SJCRH30 (cell line): ENCODE data around the gene PSD2. TPM values are rescaled to one million over a fixed set of nuclear protein-coding genes. Genes with fewer than 3 reads are reported as not detected.

ENCODE experiments used
- DNase-seq, 2 experiments: peaks; one replicate each; pipeline ENCODE4 v3.0.0-alpha.2; 2015 to 2020
- H3K27ac ChIP-seq: fragments of 250-450 bp; sonication (Bioruptor Pico); 2 replicates; pipeline ENCODE4 v1.5.1; 2020; ENCODE audit warnings: mild to moderate bottlenecking, moderate library complexity
- H3K27me3 ChIP-seq: fragments of 250-450 bp; sonication (Bioruptor Pico); 2 replicates; pipeline ENCODE4 v1.5.1; 2020; ENCODE audit warnings: mild to moderate bottlenecking, moderate library complexity
- H3K36me3 ChIP-seq: fragments of 250-450 bp; sonication (Bioruptor Pico); 2 replicates; pipeline ENCODE4 v1.5.1; 2020; ENCODE audit warnings: mild to moderate bottlenecking, moderate library complexity
- H3K4me1 ChIP-seq: fragments of 250-450 bp; sonication (Bioruptor Pico); 2 replicates; pipeline ENCODE4 v1.5.1; 2020; ENCODE audit warnings: mild to moderate bottlenecking, moderate library complexity
- H3K4me3 ChIP-seq: fragments of 250-450 bp; sonication (Bioruptor Pico); 2 replicates; pipeline ENCODE4 v1.5.1; 2020; ENCODE audit warnings: mild to moderate bottlenecking, moderate library complexity
- H3K9me3 ChIP-seq: fragments of 250-450 bp; sonication (Bioruptor Pico); replicated peaks from 2 replicates; pipeline ENCODE4 v1.5.1; 2020; ENCODE audit warnings: mild to moderate bottlenecking, moderate library complexity
- total RNA-seq: library from RNA; depleted of rRNA; stranded (reverse); fragments of >200 nt; shearing (Covaris generic); gene quantifications from 2 replicates; pipeline ENCODE4 v1.2.3, GENCODE V29; 2014

PSD2 gene
- total RNA-seq, 1 experiment from 2014 or later: not detected

- no peak for DNase-seq
- H3K4me1 ChIP-seq: no peaks in the 10 kb centered on the region
- no peak overlapping the region for H3K27ac ChIP-seq
- H3K36me3 ChIP-seq: no peaks in the 10 kb centered on the region
- H3K9me3 ChIP-seq: no peaks in the 10 kb centered on the region
- peaks cover 14% of the 10 kb centered on the region; the same call in 1 of the 2 replicates for H3K27me3 ChIP-seq
- H3K4me3 ChIP-seq: no peak overlapping the region
Measured at GRCh38 chr5:139852696-139853095, 57.1 kb downstream of the PSD2 start.

GRCh38 chr5:139854029-139854605 is 58.5 kb downstream of the PSD2 start:
- no peaks in the 10 kb centered on the region for H3K4me1 ChIP-seq
- DNase-seq: no peak
- H3K4me3 ChIP-seq: no peak overlapping the region
- no peaks in the 10 kb centered on the region for H3K9me3 ChIP-seq
- no peaks in the 10 kb centered on the region for H3K36me3 ChIP-seq
- no peak overlapping the region for H3K27ac ChIP-seq
- H3K27me3 ChIP-seq: peaks cover 14% of the 10 kb centered on the region; the same call in 1 of the 2 replicates

- Histone ChIP-seq H3K4me1 (no peaks in the 10 kb centered on the region), H3K9me3 (no peaks in the 10 kb centered on the region), H3K27me3 (peaks cover 14% of the 10 kb centered on the region; the same call in 1 of the 2 replicates), H3K27ac (no peak overlapping the region), H3K4me3 (no peak overlapping the region), H3K36me3 (no peaks in the 10 kb centered on the region)
- DNase-seq: no peak
Measured at GRCh38 chr5:139854953-139855352, 59.3 kb downstream of the PSD2 start.

GRCh38 chr5:139855451-139855850 is 59.8 kb downstream of the PSD2 start:
- no peaks in the 10 kb centered on the region for H3K9me3 ChIP-seq
- H3K27ac ChIP-seq: no peak overlapping the region
- DNase-seq: no peak
- H3K36me3 ChIP-seq: no peaks in the 10 kb centered on the region
- no peak overlapping the region for H3K4me3 ChIP-seq
- H3K27me3 ChIP-seq: peaks cover 14% of the 10 kb centered on the region; the same call in 1 of the 2 replicates
- H3K4me1 ChIP-seq: no peaks in the 10 kb centered on the region

GRCh38 chr5:139855946-139856540 is 60.4 kb downstream of the PSD2 start:
- no peak for DNase-seq
- H3K9me3 ChIP-seq: no peaks in the 10 kb centered on the region
- no peaks in the 10 kb centered on the region for H3K36me3 ChIP-seq

GRCh38 chr5:139856714-139857113 is 61.1 kb downstream of the PSD2 start:
- DNase-seq: peak in 1 of 2 experiments; percentile 36

More at GRCh38 chr5:139855946-139856540, 60.4 kb downstream of the PSD2 start:
- no peak overlapping the region for H3K27ac ChIP-seq
- peaks cover 14% of the 10 kb centered on the region; the same call in 1 of the 2 replicates for H3K27me3 ChIP-seq
- H3K4me1 ChIP-seq: no peaks in the 10 kb centered on the region
- no peak overlapping the region for H3K4me3 ChIP-seq

GRCh38 chr5:139859013-139859412 is 63.4 kb downstream of the PSD2 start:
- H3K36me3 ChIP-seq: no peaks in the 10 kb centered on the region
- peaks cover 14% of the 10 kb centered on the region; the same call in 1 of the 2 replicates for H3K27me3 ChIP-seq
- no peak for DNase-seq
- H3K9me3 ChIP-seq: no peaks in the 10 kb centered on the region
- H3K27ac ChIP-seq: no peak overlapping the region
- no peaks in the 10 kb centered on the region for H3K4me1 ChIP-seq
- H3K4me3 ChIP-seq: no peak overlapping the region

More at GRCh38 chr5:139856714-139857113, 61.1 kb downstream of the PSD2 start:
- Histone ChIP-seq H3K27ac (no peak overlapping the region), H3K9me3 (no peaks in the 10 kb centered on the region), H3K4me3 (no peak overlapping the region), H3K4me1 (no peaks in the 10 kb centered on the region), H3K36me3 (no peaks in the 10 kb centered on the region), H3K27me3 (peaks cover 14% of the 10 kb centered on the region; the same call in 1 of the 2 replicates)

GRCh38 chr5:139861021-139861888 is 65.6 kb downstream of the PSD2 start:
- H3K27me3 ChIP-seq: peaks cover 1% of the 10 kb centered on the region; the same call in 1 of the 2 replicates
- H3K27ac ChIP-seq: no peak overlapping the region
- no peak for DNase-seq
- H3K9me3 ChIP-seq: no peaks in the 10 kb centered on the region
- H3K36me3 ChIP-seq: no peaks in the 10 kb centered on the region
- no peaks in the 10 kb centered on the region for H3K4me1 ChIP-seq
- no peak overlapping the region for H3K4me3 ChIP-seq

GRCh38 chr5:139861889-139862207 is 66.2 kb downstream of the PSD2 start:
- H3K9me3 ChIP-seq: no peaks in the 10 kb centered on the region
- peaks cover 3% of the 10 kb centered on the region for H3K27me3 ChIP-seq
- no peak overlapping the region for H3K27ac ChIP-seq
- DNase-seq: no peak
- no peaks in the 10 kb centered on the region for H3K4me1 ChIP-seq
- H3K36me3 ChIP-seq: no peaks in the 10 kb centered on the region
- H3K4me3 ChIP-seq: no peak overlapping the region

GRCh38 chr5:139862313-139862712 is 66.7 kb downstream of the PSD2 start:
- Histone ChIP-seq H3K27me3 (peaks cover 3% of the 10 kb centered on the region), H3K27ac (no peak overlapping the region), H3K36me3 (no peaks in the 10 kb centered on the region), H3K4me3 (no peak overlapping the region), H3K4me1 (no peaks in the 10 kb centered on the region), H3K9me3 (no peaks in the 10 kb centered on the region)
- no peak for DNase-seq

- H3K4me1 ChIP-seq: no peaks in the 10 kb centered on the region
- H3K27me3 ChIP-seq: peaks cover 3% of the 10 kb centered on the region
- no peaks in the 10 kb centered on the region for H3K36me3 ChIP-seq
- H3K4me3 ChIP-seq: no peak overlapping the region
- H3K27ac ChIP-seq: no peak overlapping the region
- H3K9me3 ChIP-seq: no peaks in the 10 kb centered on the region
- DNase-seq: no peak
Measured at GRCh38 chr5:139862803-139863202, 67.2 kb downstream of the PSD2 start.

GRCh38 chr5:139863361-139863760 is 67.8 kb downstream of the PSD2 start:
- Histone ChIP-seq H3K36me3 (no peaks in the 10 kb centered on the region), H3K27me3 (peaks cover 3% of the 10 kb centered on the region), H3K9me3 (no peaks in the 10 kb centered on the region)

GRCh38 chr5:139863855-139864558 is 68.4 kb downstream of the PSD2 start:
- H3K4me1 ChIP-seq: no peaks in the 10 kb centered on the region
- H3K27me3 ChIP-seq: peaks cover 3% of the 10 kb centered on the region
- no peaks in the 10 kb centered on the region for H3K9me3 ChIP-seq
- no peak overlapping the region for H3K4me3 ChIP-seq
- no peaks in the 10 kb centered on the region for H3K36me3 ChIP-seq
- peak; percentile 48 to 73 for DNase-seq
- no peak overlapping the region for H3K27ac ChIP-seq

More at GRCh38 chr5:139863361-139863760, 67.8 kb downstream of the PSD2 start:
- Histone ChIP-seq H3K4me1 (no peaks in the 10 kb centered on the region), H3K27ac (no peak overlapping the region), H3K4me3 (no peak overlapping the region)
- DNase-seq: no peak

GRCh38 chr5:139864716-139865483 is 69.3 kb downstream of the PSD2 start:
- H3K4me1 ChIP-seq: no peaks in the 10 kb centered on the region
- H3K36me3 ChIP-seq: no peaks in the 10 kb centered on the region
- H3K27me3 ChIP-seq: peaks cover 3% of the 10 kb centered on the region
- no peaks in the 10 kb centered on the region for H3K9me3 ChIP-seq
- no peak overlapping the region for H3K4me3 ChIP-seq
- no peak for DNase-seq
- H3K27ac ChIP-seq: no peak overlapping the region
